ENCODE results near the gene C10orf143. TPM values are rescaled to one million over a fixed set of nuclear protein-coding genes. Genes with fewer than 3 reads are reported as not detected.
A peak's percentile ranks its signal among the peaks of the same experiment; 100 is the strongest.
"Not testable (repeated sequence)": the region's sequence is repeated elsewhere in the genome, so short reads cannot be mapped to it uniquely, and the experiment has no call there.

C10orf143 gene
- total RNA-seq, 8 experiments from 2014 or later: 0.81 to 4.4 (median 2.2) TPM

- in situ Hi-C loops (cut with MboI; ENCODE audit: low pct_unique_long_range_greater_than_20kb in 2 of 9, low sequenced_read_pairs in 9 of 9, unreplicated experiment in 9 of 9); H3K27ac ChIP-seq; ATAC-seq (replicated peaks in 6 of 8); H3K4me1 ChIP-seq (replicated peaks in 1 of 2); H3K4me3 ChIP-seq: not testable (repeated sequence)
- 80 to 100% (median 100%) methylated on average over 1 to 3 of the region's 8 CpGs; no CpG with 5 or more reads in 5 of the 10 experiments for WGBS, 10 experiments
These were observed 2.5 kb downstream of the C10orf143 start for GRCh38 chr10:130108146-130108545.

- no peak overlapping the region for H3K27ac ChIP-seq
- in situ Hi-C loops (cut with MboI; ENCODE audit: low pct_unique_long_range_greater_than_20kb in 2 of 9, low sequenced_read_pairs in 9 of 9, unreplicated experiment in 9 of 9): no loop called here
- no peak overlapping the region for H3K4me3 ChIP-seq
- 20 to 100% (median 62%) methylated on average over 1 to 8 of the region's 24 CpGs; no CpG with 5 or more reads in 6 of the 10 experiments for WGBS, 10 experiments
- H3K4me1 ChIP-seq (replicated peaks in 1 of 2): peaks cover 4 to 6% of the 10 kb centered on the region in 2 donors
- no peak for ATAC-seq (replicated peaks in 6 of 8)
These were observed 4.9 kb downstream of the C10orf143 start for GRCh38 chr10:130105724-130106123.

GRCh38 chr10:130099344-130099743 is 11.3 kb downstream of the C10orf143 start:
- WGBS, 10 experiments: 60 to 100% (median 82%) methylated on average over 1 to 6 of the region's 6 CpGs; no CpG with 5 or more reads in 2 of the 10 experiments
- no peaks in the 10 kb centered on the region for H3K4me1 ChIP-seq (replicated peaks in 1 of 2)
- in situ Hi-C loops (cut with MboI; ENCODE audit: low pct_unique_long_range_greater_than_20kb in 2 of 9, low sequenced_read_pairs in 9 of 9, unreplicated experiment in 9 of 9): no loop called here
- no peak overlapping the region for H3K27ac ChIP-seq
- no peak for ATAC-seq (replicated peaks in 6 of 8)
- no peak overlapping the region for H3K4me3 ChIP-seq

DNA sequence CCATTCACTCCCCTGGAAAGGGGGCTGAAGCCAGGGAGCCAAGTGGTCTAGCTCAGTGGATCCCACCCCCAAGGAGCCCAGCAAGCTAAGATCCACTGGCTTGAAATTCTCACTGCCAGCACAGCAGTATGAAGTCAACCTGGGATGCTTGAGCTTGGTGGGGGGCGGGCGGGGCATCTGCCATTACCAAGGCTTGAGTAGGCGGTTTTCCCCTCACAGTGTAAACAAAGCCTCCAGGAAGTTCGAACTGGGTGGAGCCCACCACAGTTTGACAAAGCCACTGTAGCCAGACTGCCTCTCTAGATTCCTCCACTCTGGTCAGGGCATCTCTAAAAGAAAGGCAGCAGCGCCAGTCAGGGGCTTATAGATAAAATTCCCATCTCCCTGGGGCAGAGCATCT is 20.1 kb downstream of the C10orf143 start:
- WGBS, 10 experiments: 93% methylated on average over 2 of the region's 5 CpGs; no CpG with 5 or more reads in 9 of the 10 experiments
- ATAC-seq (replicated peaks in 6 of 8): peak in 1 of 8 experiments; percentile 26
- H3K4me1 ChIP-seq (replicated peaks in 1 of 2); H3K27ac ChIP-seq; H3K4me3 ChIP-seq; in situ Hi-C loops (cut with MboI; ENCODE audit: low pct_unique_long_range_greater_than_20kb in 2 of 9, low sequenced_read_pairs in 9 of 9, unreplicated experiment in 9 of 9): not testable (repeated sequence)

DNA sequence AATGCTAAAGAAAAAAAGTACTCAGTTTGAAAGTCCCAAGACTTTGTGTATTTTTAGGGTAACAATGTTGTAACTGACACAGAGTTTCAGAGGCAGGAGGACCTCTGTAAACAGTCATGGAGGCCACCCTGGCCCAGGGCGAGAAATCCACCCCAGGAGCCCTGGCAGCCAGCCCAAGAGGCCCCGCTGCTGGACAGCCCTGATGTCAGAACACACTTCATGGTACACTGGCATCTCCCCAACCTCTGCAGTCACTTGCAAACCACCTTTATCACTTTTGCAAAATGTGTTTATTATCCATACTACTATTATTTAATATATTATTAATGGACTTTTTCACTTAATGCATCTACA is 30.2 kb downstream of the C10orf143 start:
- ATAC-seq (replicated peaks in 6 of 8): peak in 3 of 8 experiments; percentile 44 to 73 (median 69)
- WGBS, 10 experiments: 36 to 83% (median 73%) methylated on average over 2 of the region's 2 CpGs; no CpG with 5 or more reads in 6 of the 10 experiments
- no peak overlapping the region for H3K27ac ChIP-seq
- in situ Hi-C loops (cut with MboI; ENCODE audit: low pct_unique_long_range_greater_than_20kb in 2 of 9, low sequenced_read_pairs in 9 of 9, unreplicated experiment in 9 of 9): no loop called here
- H3K4me1 ChIP-seq (replicated peaks in 1 of 2): no peaks in the 10 kb centered on the region
- H3K4me3 ChIP-seq: no peak overlapping the region

DNA sequence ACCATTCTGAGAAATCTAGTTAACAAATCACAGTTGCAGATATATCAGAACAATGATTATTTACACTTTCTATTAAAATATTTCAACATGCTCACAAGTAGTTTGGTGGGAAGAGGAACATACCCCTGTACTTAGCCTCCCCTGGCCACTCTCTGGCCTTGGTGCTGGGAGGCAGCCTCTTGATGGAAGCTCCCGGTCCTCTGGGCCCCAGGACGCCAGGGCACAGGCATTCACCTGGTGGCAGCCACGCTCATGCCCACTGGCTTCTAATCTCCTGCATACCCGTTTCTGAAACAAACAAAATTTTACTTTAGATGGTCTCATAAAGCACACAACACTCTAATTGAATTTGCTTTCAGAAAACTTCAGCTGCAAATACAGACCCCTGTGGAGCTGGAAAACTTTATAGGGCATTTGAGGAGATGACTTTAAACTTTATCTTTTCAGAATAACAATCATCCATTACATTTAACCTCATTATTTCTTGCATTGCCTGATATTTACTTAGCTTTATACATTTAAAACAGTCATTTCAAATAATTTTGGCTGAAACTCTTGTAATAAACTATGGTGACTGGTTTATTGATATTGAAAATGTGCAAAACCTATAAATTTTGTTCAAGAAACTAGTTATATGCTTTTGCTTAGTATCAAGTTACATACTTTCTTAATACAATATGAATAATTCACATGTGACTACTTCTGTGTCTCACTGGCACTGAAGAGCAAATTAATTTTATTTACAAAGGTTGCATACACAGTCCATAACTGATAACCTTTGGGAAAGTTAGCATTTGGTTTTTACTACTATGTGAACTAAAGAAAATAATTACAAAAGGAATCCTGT is 30.8 kb downstream of the C10orf143 start:
- 33 to 79% (median 56%) methylated on average over 3 to 4 of the region's 4 CpGs; no CpG with 5 or more reads in 4 of the 10 experiments for WGBS, 10 experiments
- ATAC-seq (replicated peaks in 6 of 8): peak in 3 of 8 experiments; percentile 35 to 67 (median 41)
- Histone ChIP-seq H3K4me1 (replicated peaks in 1 of 2) (no peaks in the 10 kb centered on the region), H3K4me3 (no peak overlapping the region), H3K27ac (no peak overlapping the region)
- in situ Hi-C loops (cut with MboI; ENCODE audit: low pct_unique_long_range_greater_than_20kb in 2 of 9, low sequenced_read_pairs in 9 of 9, unreplicated experiment in 9 of 9): no loop called here

DNA sequence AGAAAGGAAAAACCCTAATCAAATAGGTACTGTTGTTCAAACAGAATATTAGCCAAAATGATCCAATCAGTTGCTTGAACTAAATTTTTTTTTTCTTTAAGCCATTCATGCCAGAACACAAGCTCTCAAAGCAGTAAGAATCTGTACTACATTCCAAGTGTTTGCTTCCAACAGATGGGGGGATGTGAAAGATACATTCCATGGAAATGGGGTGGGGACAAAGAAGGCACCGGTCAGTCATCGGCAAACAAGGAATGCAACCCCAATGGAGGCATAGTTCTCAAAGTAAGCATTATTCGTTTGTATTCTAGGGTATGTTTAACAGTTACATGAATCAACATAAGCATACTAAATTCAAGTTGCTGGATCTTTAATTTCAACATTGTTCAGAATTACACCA is 32.5 kb downstream of the C10orf143 start:
- in situ Hi-C loops (cut with MboI; ENCODE audit: low pct_unique_long_range_greater_than_20kb in 2 of 9, low sequenced_read_pairs in 9 of 9, unreplicated experiment in 9 of 9): no loop called here
- ATAC-seq (replicated peaks in 6 of 8): peak in 2 of 8 experiments; percentile 19 to 34

GRCh38 chr10:130076681-130077080 is 33.9 kb downstream of the C10orf143 start:
- Histone ChIP-seq H3K4me1 (replicated peaks in 1 of 2) (no peaks in the 10 kb centered on the region), H3K27ac (no peak overlapping the region), H3K4me3 (no peak overlapping the region)
- in situ Hi-C loops (cut with MboI; ENCODE audit: low pct_unique_long_range_greater_than_20kb in 2 of 9, low sequenced_read_pairs in 9 of 9, unreplicated experiment in 9 of 9): no loop called here
- no peak for ATAC-seq (replicated peaks in 6 of 8)
- WGBS, 10 experiments: 82 to 100% (median 94%) methylated on average over 2 to 12 of the region's 14 CpGs; no CpG with 5 or more reads in 2 of the 10 experiments

More for the DNA sequence above, 32.5 kb downstream of the C10orf143 start:
- Histone ChIP-seq H3K4me1 (replicated peaks in 1 of 2) (no peaks in the 10 kb centered on the region), H3K4me3 (no peak overlapping the region), H3K27ac (no peak overlapping the region)
- WGBS, 10 experiments: 10 to 70% (median 50%) methylated on average over 1 to 3 of the region's 3 CpGs

DNA sequence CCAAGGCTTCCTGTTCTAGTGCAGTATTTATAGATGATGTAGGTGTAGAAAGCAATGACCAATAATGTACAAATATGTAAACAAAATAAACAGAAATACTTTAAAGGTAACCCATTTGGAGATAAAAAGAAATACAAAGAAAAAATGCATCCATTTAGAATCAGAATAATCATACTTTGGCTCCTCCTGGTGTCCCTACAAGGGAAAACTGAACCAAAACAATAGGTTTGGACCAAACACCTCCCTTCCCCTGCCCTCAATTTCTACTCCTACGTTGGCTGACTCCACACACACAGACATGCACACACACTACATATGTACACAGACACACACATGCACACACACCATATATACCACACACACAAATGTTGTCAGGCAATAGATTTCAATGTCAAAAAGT is 36.0 kb downstream of the C10orf143 start:
- no peaks in the 10 kb centered on the region for H3K4me1 ChIP-seq (replicated peaks in 1 of 2)
- no peak for ATAC-seq (replicated peaks in 6 of 8)
- no peak overlapping the region for H3K27ac ChIP-seq
- H3K4me3 ChIP-seq: no peak overlapping the region
- in situ Hi-C loops (cut with MboI; ENCODE audit: low pct_unique_long_range_greater_than_20kb in 2 of 9, low sequenced_read_pairs in 9 of 9, unreplicated experiment in 9 of 9): no loop called here
- WGBS, 10 experiments: 25 to 100% (median 56%) methylated on average over 1 of the region's 1 CpG; no CpG with 5 or more reads in 3 of the 10 experiments

- Histone ChIP-seq H3K27ac (no peak overlapping the region), H3K4me3 (no peak overlapping the region), H3K4me1 (replicated peaks in 1 of 2) (no peaks in the 10 kb centered on the region)
- in situ Hi-C loops (cut with MboI; ENCODE audit: low pct_unique_long_range_greater_than_20kb in 2 of 9, low sequenced_read_pairs in 9 of 9, unreplicated experiment in 9 of 9): no loop called here
- WGBS, 10 experiments: 80 to 100% (median 96%) methylated on average over 1 to 8 of the region's 8 CpGs; no CpG with 5 or more reads in 7 of the 10 experiments
- no peak for ATAC-seq (replicated peaks in 6 of 8)
These were observed 36.7 kb downstream of the C10orf143 start for GRCh38 chr10:130073912-130074311.

GRCh38 chr10:130072247-130072646 is 38.4 kb downstream of the C10orf143 start:
- no peak for ATAC-seq (replicated peaks in 6 of 8)
- Histone ChIP-seq H3K27ac (no peak overlapping the region), H3K4me1 (replicated peaks in 1 of 2) (no peaks in the 10 kb centered on the region), H3K4me3 (no peak overlapping the region)
- in situ Hi-C loops (cut with MboI; ENCODE audit: low pct_unique_long_range_greater_than_20kb in 2 of 9, low sequenced_read_pairs in 9 of 9, unreplicated experiment in 9 of 9): no loop called here

DNA sequence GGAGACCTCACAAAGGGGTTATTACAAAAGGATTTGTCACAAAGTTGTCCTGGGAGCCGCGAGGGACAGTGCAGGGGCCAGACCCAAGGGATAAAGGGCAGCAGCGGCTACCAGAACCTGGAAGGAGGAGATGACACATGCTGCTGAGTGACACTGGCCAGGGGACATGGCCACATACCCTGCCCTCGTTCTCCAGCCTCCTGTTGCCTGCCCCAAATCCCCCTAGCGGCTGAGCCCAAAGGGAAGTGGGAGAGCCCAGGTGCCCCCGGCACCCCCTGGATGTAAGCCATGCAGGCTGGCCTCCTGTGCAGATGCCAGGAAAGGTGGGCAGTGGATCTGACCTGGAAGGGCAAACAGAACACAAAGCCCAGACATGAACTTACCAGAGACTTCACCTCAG is 42.7 kb downstream of the C10orf143 start:
- Histone ChIP-seq H3K27ac (no peak overlapping the region), H3K4me3 (no peak overlapping the region), H3K4me1 (replicated peaks in 1 of 2) (no peaks in the 10 kb centered on the region)
- ATAC-seq (replicated peaks in 6 of 8): no peak
- 73 to 100% (median 89%) methylated on average over 1 to 3 of the region's 6 CpGs; no CpG with 5 or more reads in 5 of the 10 experiments for whole genome bisulfite sequencing, 10 experiments
- in situ Hi-C loops (cut with MboI; ENCODE audit: low pct_unique_long_range_greater_than_20kb in 2 of 9, low sequenced_read_pairs in 9 of 9, unreplicated experiment in 9 of 9): no loop called here

DNA sequence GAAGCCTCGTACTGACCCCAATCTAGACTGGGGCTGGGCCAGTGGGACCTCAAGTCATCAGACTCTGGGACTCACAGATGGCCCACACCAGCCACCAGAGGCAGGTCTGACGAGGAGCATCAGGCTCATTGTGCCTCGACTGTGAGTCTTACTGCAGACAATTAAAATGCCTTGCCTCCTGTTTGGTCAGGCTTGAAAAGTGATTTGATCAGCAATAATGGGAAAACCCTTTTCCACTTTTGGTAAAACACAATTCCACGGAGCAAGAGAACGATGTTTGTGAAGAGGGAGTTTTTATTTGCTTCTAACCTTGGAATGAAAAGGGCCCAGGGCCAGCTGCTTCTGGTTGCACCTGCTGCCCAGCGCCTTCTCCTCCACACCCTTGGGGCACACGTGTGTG is 43.9 kb downstream of the C10orf143 start:
- no peak for ATAC-seq (replicated peaks in 6 of 8)
- no peak overlapping the region for H3K4me3 ChIP-seq
- in situ Hi-C loops (cut with MboI; ENCODE audit: low pct_unique_long_range_greater_than_20kb in 2 of 9, low sequenced_read_pairs in 9 of 9, unreplicated experiment in 9 of 9): no loop called here
- H3K27ac ChIP-seq: no peak overlapping the region
- H3K4me1 ChIP-seq (replicated peaks in 1 of 2): no peaks in the 10 kb centered on the region
- WGBS, 10 experiments: 60 to 92% (median 68%) methylated on average over 1 to 5 of the region's 7 CpGs; no CpG with 5 or more reads in 4 of the 10 experiments

GRCh38 chr10:130065251-130065650 is 45.4 kb downstream of the C10orf143 start:
- no peak for ATAC-seq (replicated peaks in 6 of 8)
- in situ Hi-C loops (cut with MboI; ENCODE audit: low pct_unique_long_range_greater_than_20kb in 2 of 9, low sequenced_read_pairs in 9 of 9, unreplicated experiment in 9 of 9): no loop called here
- Histone ChIP-seq H3K27ac (no peak overlapping the region), H3K4me1 (replicated peaks in 1 of 2) (no peaks in the 10 kb centered on the region), H3K4me3 (no peak overlapping the region)
- 60 to 100% (median 74%) methylated on average over 2 to 4 of the region's 10 CpGs; no CpG with 5 or more reads in 4 of the 10 experiments for WGBS, 10 experiments

All from motor neuron (in vitro differentiated cells).